ENCODE measurements around the gene GPN2.
"Not testable (repeated sequence)": the region's sequence is repeated elsewhere in the genome, so short reads cannot be mapped to it uniquely, and the experiment has no call there.

The GPN2 gene

GRCh38 chr1:26857473-26858060 is 32.5 kb downstream of the GPN2 start:
- no peak for DNase-seq

DNA sequence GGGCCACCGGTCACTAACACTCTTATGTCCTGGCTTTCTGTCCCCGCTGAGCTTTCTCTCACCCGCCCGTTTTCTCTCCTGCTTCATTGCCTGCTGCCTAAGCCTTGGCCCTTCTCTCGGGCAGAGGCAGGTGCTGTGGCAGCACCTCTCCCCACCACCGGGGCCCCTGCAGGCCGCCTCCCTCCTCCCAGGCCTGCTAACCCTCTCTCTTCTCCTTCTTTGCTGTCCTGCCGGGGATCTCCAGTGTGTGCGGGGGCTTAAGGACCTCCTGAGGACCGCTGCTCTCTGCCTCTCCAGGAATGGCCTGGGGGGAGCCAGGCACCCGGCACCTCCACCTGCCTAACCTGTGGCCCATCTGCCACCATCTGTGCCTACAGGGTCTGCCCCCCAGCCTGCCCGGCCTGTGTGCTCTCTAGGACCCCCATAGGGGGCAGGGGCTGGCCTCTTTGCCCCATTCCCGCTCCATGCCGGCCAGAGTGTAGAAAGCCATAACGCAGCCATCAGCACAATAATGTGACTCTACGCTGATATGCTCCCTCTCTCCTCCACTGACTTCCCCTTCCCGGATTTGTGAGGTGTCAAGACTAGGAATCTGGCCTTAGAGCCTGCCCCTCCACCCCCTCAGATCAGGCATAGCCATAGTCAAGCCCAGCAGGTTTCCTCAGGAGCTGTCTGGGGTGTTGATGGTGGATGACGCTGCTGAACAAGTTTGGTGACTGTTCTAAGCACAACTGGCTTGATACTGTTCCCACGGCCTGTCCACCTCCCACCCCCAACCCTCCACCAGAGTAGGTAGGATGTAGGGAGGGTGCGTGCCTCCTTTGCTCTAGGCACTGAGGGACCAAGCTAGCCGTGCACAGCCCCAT is 33.2 kb downstream of the GPN2 start:
- DNase-seq: no peak

- DNase-seq: no peak
These were observed 33.9 kb downstream of the GPN2 start for GRCh38 chr1:26856181-26856580.

DNA sequence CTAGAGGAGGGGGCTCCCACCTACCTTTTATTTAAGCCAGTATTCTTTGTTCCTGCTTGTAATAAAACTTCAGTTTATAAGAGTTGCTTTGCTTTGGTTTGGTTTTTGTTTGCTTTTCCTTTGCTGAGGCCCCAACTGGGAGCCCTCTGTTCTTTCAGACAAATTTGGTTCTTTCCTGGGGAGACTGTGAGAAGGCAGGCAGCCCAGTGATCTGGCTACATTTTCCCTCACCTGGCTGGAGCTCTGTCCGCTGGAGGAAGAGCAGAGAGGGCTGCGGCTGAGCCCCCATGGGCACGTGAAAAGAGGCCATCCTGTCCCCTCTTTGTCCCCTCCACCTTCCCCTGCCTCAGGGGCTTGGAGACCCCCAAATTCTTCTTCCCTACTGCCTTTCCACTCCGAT is 34.4 kb downstream of the GPN2 start:
- DNase-seq: no peak

DNA sequence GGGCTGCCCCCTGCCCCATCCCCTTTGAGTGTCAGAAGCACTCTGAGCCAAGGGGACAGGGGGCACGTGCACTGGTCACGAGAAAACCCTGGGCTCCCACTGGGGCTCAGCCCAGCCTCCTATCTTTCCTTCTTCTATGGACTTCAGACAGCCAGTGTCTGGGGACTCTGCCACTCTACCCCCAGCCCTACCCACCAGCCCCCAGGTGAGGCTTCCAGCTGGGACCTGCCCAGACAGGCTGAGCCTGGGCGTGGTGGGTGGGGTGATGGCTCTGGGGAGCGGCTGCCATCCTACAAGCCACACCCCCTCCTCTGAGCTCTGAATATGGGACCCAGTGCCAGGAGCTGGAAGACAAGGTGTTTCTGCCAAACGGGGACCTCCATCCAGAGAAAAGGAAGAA is 35.2 kb downstream of the GPN2 start:
- DNase-seq: no peak

GRCh38 chr1:26853600-26853999 is 36.5 kb downstream of the GPN2 start:
- DNase-seq: no peak

DNA sequence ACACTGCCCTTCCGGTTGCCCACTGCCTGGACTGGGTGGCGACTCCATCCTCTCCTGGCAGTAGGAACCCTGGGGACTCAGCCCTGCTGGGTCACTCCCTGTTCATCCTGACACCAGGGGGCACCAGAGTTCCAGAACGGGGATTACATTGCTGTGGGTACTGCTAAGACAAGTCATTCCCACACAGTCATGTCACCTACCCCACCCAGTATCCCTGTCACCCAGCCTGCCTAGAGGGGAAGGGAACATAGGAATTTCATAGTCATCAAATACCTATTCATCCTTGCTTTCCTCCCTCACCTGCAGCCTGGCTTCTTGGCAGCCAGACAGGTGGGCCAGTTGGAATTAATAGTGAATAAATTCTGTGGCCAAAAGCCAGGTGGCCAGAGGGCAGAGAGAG is 36.9 kb downstream of the GPN2 start:
- DNase-seq: peak; percentile 76

DNA sequence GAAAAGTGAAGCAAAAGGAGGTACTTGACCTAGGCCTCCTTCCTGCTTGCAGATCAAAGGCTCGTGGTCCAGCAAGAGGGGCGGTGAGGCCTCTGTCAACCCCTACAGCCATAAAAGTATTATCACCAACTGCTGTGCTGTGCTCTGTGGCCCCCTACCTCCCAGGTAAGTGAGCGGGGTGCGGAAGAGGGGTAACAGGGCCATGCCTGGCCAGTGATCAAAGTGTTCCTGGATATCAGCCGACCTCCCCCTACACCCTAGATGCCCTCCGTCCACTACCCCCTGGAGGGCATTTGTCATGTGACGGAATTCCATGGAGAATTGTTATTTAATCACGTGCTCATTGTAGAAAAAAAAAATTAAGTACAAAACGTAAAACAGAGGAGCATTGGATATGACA is 37.4 kb downstream of the GPN2 start:
- no peak for DNase-seq

DNA sequence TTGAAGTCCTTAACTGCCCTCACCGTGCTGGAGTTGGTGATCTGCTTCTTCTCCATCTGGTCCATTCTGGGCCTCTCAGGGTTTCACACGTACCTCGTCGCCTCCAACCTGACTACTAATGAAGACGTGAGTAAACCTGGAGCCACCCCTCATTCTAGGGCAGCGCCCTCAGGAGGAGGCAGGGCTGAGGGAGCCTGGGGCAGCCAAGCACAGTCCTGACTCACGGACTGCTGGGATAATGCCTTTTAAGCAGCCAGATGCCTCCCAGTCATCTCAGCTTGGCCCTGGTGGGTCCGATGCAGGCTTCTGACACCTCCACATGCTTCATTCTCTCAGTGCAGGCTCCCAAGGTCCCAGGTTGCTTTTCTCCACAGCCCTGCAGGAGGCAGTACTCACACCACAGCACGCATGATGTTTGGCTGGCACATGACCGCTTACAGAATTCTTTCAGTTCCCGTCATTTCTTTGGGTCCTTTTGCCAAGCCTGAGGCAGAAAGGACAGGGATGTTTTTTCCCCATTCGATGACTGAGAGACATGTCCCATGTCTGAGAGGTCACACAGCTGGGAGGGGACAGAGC is 38.9 kb downstream of the GPN2 start:
- DNase-seq: no peak

- no peak for DNase-seq
These were observed 40.9 kb downstream of the GPN2 start for GRCh38 chr1:26848941-26849774.

GRCh38 chr1:26848499-26848898 is 41.6 kb downstream of the GPN2 start:
- no peak for DNase-seq

DNA sequence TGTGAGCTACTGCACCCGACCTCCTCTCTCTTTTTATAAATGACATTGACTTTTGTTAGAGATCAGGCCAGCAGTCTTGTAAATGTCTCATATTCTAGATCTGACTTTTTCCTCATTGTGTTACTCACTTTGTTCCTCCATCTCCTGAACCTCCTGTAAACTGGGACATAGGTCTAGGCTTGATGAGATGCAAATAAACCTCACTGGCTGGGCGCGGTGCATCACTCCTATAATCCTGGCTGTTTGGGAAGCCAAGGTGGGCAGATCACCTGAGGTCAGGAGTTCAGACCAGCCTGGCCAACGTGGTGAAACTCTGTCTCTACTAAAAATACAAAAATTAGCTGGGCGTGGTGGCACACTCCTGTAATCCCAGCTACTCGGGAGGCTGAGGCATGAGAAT is 42.3 kb downstream of the GPN2 start:
- not testable (repeated sequence) for DNase-seq

DNA sequence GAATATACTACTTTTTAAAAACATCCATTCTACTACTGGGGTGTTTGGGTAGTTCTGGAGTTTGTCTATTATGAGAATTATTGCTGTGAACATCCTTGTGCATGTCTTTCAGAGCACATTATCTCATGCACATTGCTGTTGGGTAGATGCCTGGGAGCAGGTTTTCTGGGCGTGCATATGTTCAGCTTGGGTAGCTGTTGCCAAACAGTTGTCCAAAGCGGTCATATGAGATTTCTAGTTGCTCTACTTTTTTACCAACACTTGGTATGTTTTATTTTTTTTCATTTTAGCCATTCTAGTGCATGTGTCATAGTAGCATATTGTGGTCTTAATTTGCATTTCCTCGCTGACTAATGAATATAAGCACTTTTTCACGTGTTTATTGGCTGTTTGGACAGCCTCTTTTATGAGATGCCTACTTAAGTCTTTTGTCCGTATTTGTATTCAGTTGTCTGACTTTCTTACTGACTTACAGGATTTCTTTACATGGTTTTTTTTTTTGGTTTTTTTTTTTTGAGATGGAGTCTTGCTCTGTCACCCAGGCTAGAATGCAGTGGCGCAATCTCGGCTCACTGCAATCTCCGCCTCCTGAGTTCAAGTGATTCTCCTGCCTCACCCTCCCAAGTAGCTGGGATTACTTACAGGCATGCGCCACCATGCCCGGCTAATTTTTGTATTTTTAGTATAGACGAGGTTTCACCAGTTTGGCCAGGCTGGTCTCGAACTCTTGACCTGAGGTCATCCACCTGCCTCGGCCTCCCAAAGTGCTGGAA is 45.5 kb downstream of the GPN2 start:
- DNase-seq: no peak

DNA sequence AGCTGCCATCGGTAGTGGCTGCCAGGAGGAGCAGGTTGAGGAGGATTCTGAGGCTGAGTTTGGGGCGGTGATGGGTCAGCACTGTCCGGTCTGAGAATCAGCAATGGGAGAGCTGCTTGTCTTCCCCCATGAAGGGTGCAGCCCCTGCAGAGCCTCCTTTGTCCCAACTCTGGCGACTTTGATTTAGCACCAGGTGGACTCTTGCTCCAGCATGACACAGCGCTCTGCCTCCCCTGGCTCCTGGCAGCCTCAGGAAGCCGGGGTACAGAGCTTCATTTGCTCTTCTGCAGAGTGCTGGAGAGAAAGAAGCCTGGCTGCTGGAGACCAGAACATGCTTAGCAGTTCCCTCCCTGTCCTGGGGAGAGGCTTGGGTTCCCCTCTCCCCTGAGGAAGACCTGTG is 50.3 kb downstream of the GPN2 start:
- DNase-seq: no peak

DNA sequence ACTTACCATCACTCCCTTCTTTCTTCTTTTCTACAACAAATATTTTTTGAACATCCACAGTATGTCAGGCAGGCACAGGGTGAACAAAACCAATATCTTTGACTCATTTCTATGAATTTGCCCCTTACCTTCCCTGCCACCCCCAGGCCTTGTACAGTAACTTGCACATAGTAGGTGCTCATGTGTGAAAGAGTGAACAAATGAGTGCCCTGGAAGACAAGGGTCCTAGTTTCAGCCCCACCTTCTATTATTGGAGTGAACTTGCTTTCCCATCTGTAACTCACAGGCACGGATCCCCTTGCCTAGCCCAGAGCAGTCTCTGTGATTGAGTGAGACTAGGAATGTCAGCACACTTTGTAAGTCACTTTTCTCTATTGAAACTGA is 50.8 kb downstream of the GPN2 start:
- DNase-seq: no peak

DNA sequence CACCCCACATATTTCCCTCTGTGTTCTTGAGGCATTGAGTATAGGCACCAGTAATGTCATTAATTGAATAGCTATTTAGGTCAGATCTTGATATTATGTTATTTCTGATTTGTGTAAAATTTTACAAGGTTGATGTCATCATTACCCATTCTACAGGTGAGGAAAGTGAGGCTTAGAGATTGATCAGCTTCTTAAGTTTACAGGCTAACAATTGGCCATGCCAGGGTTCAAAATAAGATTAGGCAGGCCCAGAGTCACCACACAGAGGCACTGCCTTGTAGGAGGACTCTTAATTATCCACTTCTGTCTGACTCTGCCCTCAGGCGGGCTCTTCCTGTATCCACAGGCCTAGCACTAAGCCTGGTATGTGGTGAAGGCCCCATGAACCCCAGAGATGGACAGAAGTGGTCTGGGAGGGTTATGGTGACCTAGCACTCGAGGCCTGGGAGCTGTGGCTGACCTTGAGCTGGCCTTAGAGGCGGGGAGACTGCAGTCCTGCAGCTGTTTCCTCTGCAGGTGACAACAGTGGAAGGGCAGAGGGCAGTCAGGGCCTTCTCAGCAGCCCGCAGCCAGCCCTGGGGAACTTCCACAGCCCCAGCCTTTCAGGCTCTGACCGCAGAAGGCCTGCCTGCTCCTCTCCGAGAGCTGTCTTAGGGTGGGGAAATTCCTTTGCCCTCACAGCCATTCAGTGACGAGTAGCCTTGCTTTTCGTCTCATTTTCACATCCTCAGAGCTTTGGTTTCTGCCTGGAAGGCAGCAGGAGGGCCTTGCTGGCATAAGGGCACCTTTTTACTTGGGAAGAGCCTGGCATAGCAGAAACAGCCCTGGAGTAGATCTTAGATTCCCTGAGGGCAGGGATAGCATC is 51.4 kb downstream of the GPN2 start:
- DNase-seq: peak; percentile 45

DNA sequence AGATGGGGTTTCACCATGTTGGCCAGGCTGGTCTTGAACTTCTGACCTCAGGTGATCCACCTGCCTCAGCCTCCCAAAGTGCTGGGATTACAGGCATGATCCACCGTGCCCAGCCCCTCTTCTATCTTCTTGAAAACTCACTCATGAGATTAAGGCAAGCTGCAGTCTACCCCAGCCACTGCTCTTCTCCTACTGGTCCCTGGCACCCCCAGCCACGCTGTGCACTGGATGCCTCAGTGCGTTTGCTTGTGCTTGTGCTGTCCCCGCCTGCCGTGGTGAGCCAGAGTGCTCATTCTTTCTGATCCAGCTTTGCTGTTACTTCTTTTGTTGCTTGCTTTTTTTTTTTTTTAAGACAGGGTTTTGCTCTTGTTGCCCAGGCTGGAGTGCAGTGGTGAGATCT is 52.4 kb downstream of the GPN2 start:
- DNase-seq: not testable (repeated sequence)

DNA sequence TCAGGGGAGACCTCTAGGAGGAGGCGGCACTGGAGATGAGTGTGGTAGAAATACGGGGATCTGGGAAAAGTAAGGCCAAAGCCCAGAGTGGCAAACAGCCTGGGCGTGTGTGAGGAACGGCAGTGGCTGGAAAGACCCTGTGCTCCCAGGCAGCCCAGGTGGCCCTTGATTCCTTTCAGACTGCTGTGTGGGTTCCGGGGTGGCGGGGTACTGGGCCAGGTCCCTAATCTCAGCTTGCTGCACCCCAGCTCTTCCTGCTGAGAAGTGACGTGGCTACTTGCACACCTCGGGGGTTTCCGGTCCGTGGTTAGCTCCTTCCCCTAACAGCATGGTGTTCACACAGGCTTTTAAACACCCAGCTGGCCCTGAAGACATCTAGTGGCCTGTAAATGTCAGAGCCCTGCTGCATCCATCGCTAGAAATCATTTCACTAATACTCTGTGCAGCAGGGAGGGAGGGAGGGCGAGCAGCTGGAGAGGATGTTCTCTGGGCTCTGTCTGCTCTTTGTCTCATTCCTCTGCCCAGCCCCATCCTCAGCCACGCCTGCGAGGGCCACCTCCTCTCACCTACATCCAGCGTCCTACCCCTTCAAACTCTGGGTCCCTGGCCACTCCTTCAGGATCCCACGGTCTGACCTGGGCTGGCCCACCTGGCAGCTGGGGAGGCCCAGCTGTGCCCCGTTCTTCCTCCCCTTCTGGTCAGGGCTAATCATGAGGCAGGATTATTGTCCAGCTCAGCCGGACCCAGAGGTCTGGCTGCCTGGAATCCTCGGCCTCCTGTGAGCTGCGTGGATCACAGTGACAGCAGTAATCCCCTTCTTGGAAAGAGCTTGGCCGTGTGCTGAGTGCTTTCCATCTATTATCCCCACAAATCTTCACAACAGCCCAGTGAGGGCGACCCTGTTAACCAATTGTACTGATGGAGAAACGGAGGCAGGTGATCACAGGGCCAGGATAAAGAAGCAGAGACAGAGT is 56.4 kb downstream of the GPN2 start:
- DNase-seq: peak; percentile 90

DNA sequence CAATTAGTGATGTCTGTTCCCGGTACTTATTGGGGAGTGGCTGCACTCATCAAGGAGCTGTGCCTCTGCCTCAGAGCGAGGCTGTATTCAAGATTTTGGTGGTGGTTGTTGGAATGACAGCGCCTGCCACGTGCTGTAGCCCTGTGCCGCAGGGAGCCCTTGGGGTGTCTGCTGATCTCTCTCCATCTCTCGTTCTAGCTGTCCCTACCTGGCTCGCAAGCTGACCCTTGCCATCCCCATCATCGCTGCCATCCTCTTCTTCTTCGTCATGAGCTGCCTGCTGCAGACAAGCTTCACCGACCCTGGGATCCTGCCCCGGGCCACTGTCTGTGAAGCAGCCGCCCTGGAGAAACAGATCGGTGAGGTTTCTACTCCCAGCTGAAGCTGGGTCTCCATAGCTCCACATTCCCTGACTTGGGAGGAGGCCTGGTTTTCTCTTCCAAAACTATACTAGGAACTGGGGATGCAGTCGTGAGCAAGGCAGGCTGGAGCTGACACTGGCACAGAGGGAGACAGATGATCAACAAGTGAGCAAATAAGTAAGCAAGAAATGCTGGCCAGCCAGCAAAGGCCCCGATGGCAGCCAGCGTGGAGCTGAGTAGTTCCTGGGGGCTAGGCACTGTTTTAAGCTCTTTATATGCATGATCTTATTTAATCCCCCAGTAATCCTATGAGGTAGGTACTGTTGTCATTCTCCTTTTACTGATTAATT is 57.7 kb downstream of the GPN2 start:
- DNase-seq: no peak
